ENCODE data around the gene PLEKHM1. TPM values are rescaled to one million over a fixed set of nuclear protein-coding genes. Genes with fewer than 3 reads are reported as not detected.
"Not testable (repeated sequence)": the region's sequence is repeated elsewhere in the genome, so short reads cannot be mapped to it uniquely, and the experiment has no call there.

The PLEKHM1 gene
- 35.6 and 42.6 TPM in 2 replicates for total RNA-seq

GRCh38 chr17:45490615-45491433 lies at the start of gene PLEKHM1:
Gene PLEKHM1, minus strand, starts transcription at chr17:45490721. Its CDS starts 8,237 bp downstream, at chr17:45482484.
- intact Hi-C loops (cut with micrococcal nuclease), result loop anchor here (10.0 kb wide), 1 partner anchor 66 kb away; no protein-coding TSS in a partner anchor
- not testable (repeated sequence) for H3K9me3 Mint-ChIP-seq; H3K36me3 Mint-ChIP-seq (ENCODE audit: low read depth); H3K27me3 Mint-ChIP-seq (ENCODE audit: insufficient read depth)
- DNase-seq (ENCODE audit: low spot score), result peak; percentile 86
- H3K27ac Mint-ChIP-seq, result peak within 1 kb of the TSS; percentile 90
- peaks cover 27% of the 10 kb centered on the region for H3K4me1 Mint-ChIP-seq (ENCODE audit: low read depth)
- H3K4me3 Mint-ChIP-seq, result peak within 1 kb of the TSS; percentile 90

- H3K4me3 Mint-ChIP-seq; DNase-seq (ENCODE audit: low spot score); intact Hi-C loops (cut with micrococcal nuclease); H3K27ac Mint-ChIP-seq; H3K9me3 Mint-ChIP-seq; H3K27me3 Mint-ChIP-seq (ENCODE audit: insufficient read depth); H3K4me1 Mint-ChIP-seq (ENCODE audit: low read depth); H3K36me3 Mint-ChIP-seq (ENCODE audit: low read depth): not testable (repeated sequence)
Observed at GRCh38 chr17:45538168-45538567, 47.6 kb upstream of the PLEKHM1 start.

GRCh38 chr17:45506072-45506471 lies 15.6 kb upstream of the PLEKHM1 start:
- H3K36me3 Mint-ChIP-seq (ENCODE audit: low read depth); intact Hi-C loops (cut with micrococcal nuclease); H3K4me3 Mint-ChIP-seq; H3K27ac Mint-ChIP-seq; DNase-seq (ENCODE audit: low spot score); H3K27me3 Mint-ChIP-seq (ENCODE audit: insufficient read depth); H3K4me1 Mint-ChIP-seq (ENCODE audit: low read depth); H3K9me3 Mint-ChIP-seq: not testable (repeated sequence)

GRCh38 chr17:45505183-45505582 lies 14.7 kb upstream of the PLEKHM1 start:
- H3K27me3 Mint-ChIP-seq (ENCODE audit: insufficient read depth); H3K27ac Mint-ChIP-seq; H3K36me3 Mint-ChIP-seq (ENCODE audit: low read depth); intact Hi-C loops (cut with micrococcal nuclease); H3K4me1 Mint-ChIP-seq (ENCODE audit: low read depth); H3K9me3 Mint-ChIP-seq; DNase-seq (ENCODE audit: low spot score); H3K4me3 Mint-ChIP-seq: not testable (repeated sequence)

GRCh38 chr17:45501092-45501707 lies 10.7 kb upstream of the PLEKHM1 start:
- DNase-seq (ENCODE audit: low spot score); H3K4me1 Mint-ChIP-seq (ENCODE audit: low read depth); H3K9me3 Mint-ChIP-seq; H3K36me3 Mint-ChIP-seq (ENCODE audit: low read depth); H3K27ac Mint-ChIP-seq; H3K4me3 Mint-ChIP-seq; H3K27me3 Mint-ChIP-seq (ENCODE audit: insufficient read depth); intact Hi-C loops (cut with micrococcal nuclease): not testable (repeated sequence)

GRCh38 chr17:45500478-45500877 lies 10.0 kb upstream of the PLEKHM1 start:
- H3K27ac Mint-ChIP-seq; H3K36me3 Mint-ChIP-seq (ENCODE audit: low read depth); DNase-seq (ENCODE audit: low spot score); H3K27me3 Mint-ChIP-seq (ENCODE audit: insufficient read depth); H3K4me1 Mint-ChIP-seq (ENCODE audit: low read depth); intact Hi-C loops (cut with micrococcal nuclease); H3K4me3 Mint-ChIP-seq; H3K9me3 Mint-ChIP-seq: not testable (repeated sequence)

GRCh38 chr17:45499208-45499607 lies 8.7 kb upstream of the PLEKHM1 start:
- not testable (repeated sequence) for H3K27me3 Mint-ChIP-seq (ENCODE audit: insufficient read depth); H3K36me3 Mint-ChIP-seq (ENCODE audit: low read depth); H3K4me3 Mint-ChIP-seq; H3K27ac Mint-ChIP-seq; DNase-seq (ENCODE audit: low spot score); H3K9me3 Mint-ChIP-seq; H3K4me1 Mint-ChIP-seq (ENCODE audit: low read depth)
- intact Hi-C loops (cut with micrococcal nuclease), result loop anchor here (10.0 kb wide), 1 partner anchor 74 kb away; no protein-coding TSS in a partner anchor

- H3K4me3 Mint-ChIP-seq; H3K27ac Mint-ChIP-seq; H3K9me3 Mint-ChIP-seq; H3K4me1 Mint-ChIP-seq (ENCODE audit: low read depth); H3K36me3 Mint-ChIP-seq (ENCODE audit: low read depth); H3K27me3 Mint-ChIP-seq (ENCODE audit: insufficient read depth); DNase-seq (ENCODE audit: low spot score): not testable (repeated sequence)
- intact Hi-C loops (cut with micrococcal nuclease), result loop anchor here (10.0 kb wide), 1 partner anchor 74 kb away; no protein-coding TSS in a partner anchor
Observed at GRCh38 chr17:45498377-45498776, 7.9 kb upstream of the PLEKHM1 start.

GRCh38 chr17:45497449-45497848 lies 6.9 kb upstream of the PLEKHM1 start:
- H3K27ac Mint-ChIP-seq; H3K36me3 Mint-ChIP-seq (ENCODE audit: low read depth); H3K4me1 Mint-ChIP-seq (ENCODE audit: low read depth); H3K4me3 Mint-ChIP-seq; H3K27me3 Mint-ChIP-seq (ENCODE audit: insufficient read depth); H3K9me3 Mint-ChIP-seq; DNase-seq (ENCODE audit: low spot score): not testable (repeated sequence)
- intact Hi-C loops (cut with micrococcal nuclease), result loop anchor here (10.0 kb wide), 1 partner anchor 73 kb away; no protein-coding TSS in a partner anchor

- H3K9me3 Mint-ChIP-seq; H3K4me1 Mint-ChIP-seq (ENCODE audit: low read depth); H3K36me3 Mint-ChIP-seq (ENCODE audit: low read depth); DNase-seq (ENCODE audit: low spot score); H3K4me3 Mint-ChIP-seq; H3K27ac Mint-ChIP-seq; H3K27me3 Mint-ChIP-seq (ENCODE audit: insufficient read depth): not testable (repeated sequence)
- intact Hi-C loops (cut with micrococcal nuclease), result loop anchor here (10.0 kb wide), 1 partner anchor 72 kb away; no protein-coding TSS in a partner anchor
Observed at GRCh38 chr17:45496507-45496906, 6.0 kb upstream of the PLEKHM1 start.

GRCh38 chr17:45494556-45494955 lies 4.0 kb upstream of the PLEKHM1 start:
- H3K27ac Mint-ChIP-seq; DNase-seq (ENCODE audit: low spot score); H3K9me3 Mint-ChIP-seq; H3K4me3 Mint-ChIP-seq; H3K27me3 Mint-ChIP-seq (ENCODE audit: insufficient read depth); H3K36me3 Mint-ChIP-seq (ENCODE audit: low read depth): not testable (repeated sequence)
- H3K4me1 Mint-ChIP-seq (ENCODE audit: low read depth), result peaks cover 12% of the 10 kb centered on the region
- intact Hi-C loops (cut with micrococcal nuclease), result loop anchor here (10.0 kb wide), 1 partner anchor 70 kb away; no protein-coding TSS in a partner anchor

- not testable (repeated sequence) for H3K27me3 Mint-ChIP-seq (ENCODE audit: insufficient read depth); H3K27ac Mint-ChIP-seq; DNase-seq (ENCODE audit: low spot score); H3K36me3 Mint-ChIP-seq (ENCODE audit: low read depth); H3K9me3 Mint-ChIP-seq
- Mint-ChIP-seq H3K4me1 (ENCODE audit: low read depth) (peaks cover 27% of the 10 kb centered on the region), H3K4me3 (peak overlapping the region; percentile 15)
- intact Hi-C loops (cut with micrococcal nuclease), result loop anchor here (10.0 kb wide), 1 partner anchor 67 kb away; no protein-coding TSS in a partner anchor
Observed at GRCh38 chr17:45492156-45492555, 1.6 kb upstream of the PLEKHM1 start.

GRCh38 chr17:45490198-45490597 lies 323 bp downstream of the PLEKHM1 start:
- not testable (repeated sequence) for H3K36me3 Mint-ChIP-seq (ENCODE audit: low read depth); H3K9me3 Mint-ChIP-seq; H3K27me3 Mint-ChIP-seq (ENCODE audit: insufficient read depth)
- Mint-ChIP-seq H3K4me1 (ENCODE audit: low read depth) (peaks cover 27% of the 10 kb centered on the region), H3K27ac (peak overlapping the region; percentile 81), H3K4me3 (peak overlapping the region; percentile 90)
- DNase-seq (ENCODE audit: low spot score), result peak; percentile 4
- intact Hi-C loops (cut with micrococcal nuclease), result loop anchor here (10.0 kb wide), 1 partner anchor 65 kb away; no protein-coding TSS in a partner anchor
